IMR-90 (cell line): ENCODE measurements around the gene TMEM163. TPM values are rescaled to one million over a fixed set of nuclear protein-coding genes. Genes with fewer than 3 reads are reported as not detected.

Experiments
- ATAC-seq: fragments of 200-7000 bp; cut with Tn5 transposase; 2 replicates; pipeline ENCODE4 v1.9.1; 2020; ENCODE audit warnings: low read depth, mild to moderate bottlenecking, moderate library complexity
- BruUV-seq: library from RNA; stranded (reverse); fragments of 400-500 nt; replicated peaks from 2 replicates; lab custom pipeline; 2021; lab: Mats Ljungman, UMichigan
- CTCF ChIA-PET: fragments of 300-600 bp; formaldehyde crosslinking; extraction: SDS; loops from one replicate; lab custom pipeline; 2021; ENCODE audit warnings: antibody characterized with exemption; lab: Yijun Ruan, JAX
- POLR2A ChIA-PET: fragments of 300-600 bp; sonication (Branson Sonifier 250); formaldehyde crosslinking; loops from one replicate; lab custom pipeline; 2022; ENCODE audit warnings: antibody characterized with exemption; ENCODE audit not compliant: unreplicated experiment; lab: Charles Lee
- DNase-seq: peaks from one replicate; pipeline ENCODE4 v3.0.0; 2013
- H2AFZ ChIP-seq: replicated peaks from 2 replicates; pipeline ENCODE3; 2013; ENCODE audit warnings: low read length, mild to moderate bottlenecking; ENCODE audit not compliant: poor library complexity
- H2AK5ac ChIP-seq: 2 replicates; pipeline ENCODE4 v1.6.1; 2013; ENCODE audit warnings: low read depth, low read length, inconsistent platforms
- H2AK9ac ChIP-seq: replicated peaks from 2 replicates; pipeline ENCODE3; 2013; ENCODE audit warnings: mild to moderate bottlenecking, low read depth, low read length, moderate library complexity; ENCODE audit not compliant: poor library complexity
- H2BK120ac ChIP-seq: 2 replicates; pipeline ENCODE4 v1.6.1; 2013; ENCODE audit warnings: low read depth, low read length, inconsistent platforms
- H2BK15ac ChIP-seq: 3 replicates; pipeline ENCODE4 v1.6.1; 2013; ENCODE audit warnings: low read depth, low read length, inconsistent platforms
- H2BK20ac ChIP-seq: 2 replicates; pipeline ENCODE4 v1.6.1; 2013; ENCODE audit warnings: low read depth, mild to moderate bottlenecking, inconsistent platforms, low read length, moderate library complexity
- H2BK5ac ChIP-seq: 2 replicates; pipeline ENCODE4 v1.6.1; 2013; ENCODE audit warnings: mild to moderate bottlenecking, low read depth, low read length, inconsistent platforms; ENCODE audit not compliant: poor library complexity, severe bottlenecking
- H3K14ac ChIP-seq: replicated peaks from 2 replicates; pipeline ENCODE4 v1.6.1; 2013; ENCODE audit warnings: low read depth, low read length, inconsistent platforms
- H3K18ac ChIP-seq: 2 replicates; pipeline ENCODE4 v1.6.1; 2013; ENCODE audit warnings: low read depth, low read length, control low read depth
- H3K23ac ChIP-seq: 2 replicates; pipeline ENCODE4 v1.6.1; 2013; ENCODE audit warnings: low read depth, low read length, inconsistent platforms
- H3K27ac ChIP-seq: 2 replicates; pipeline ENCODE4 v1.5.1; 2013; ENCODE audit warnings: mild to moderate bottlenecking, control low read depth, low read length; ENCODE audit not compliant: insufficient read depth
- H3K27me3 ChIP-seq: 2 replicates; pipeline ENCODE4 v1.6.1; 2013; ENCODE audit warnings: low read length; ENCODE audit not compliant: control insufficient read depth, insufficient read depth
- H3K36me3 ChIP-seq: 2 replicates; pipeline ENCODE4 v1.6.1; 2013; ENCODE audit warnings: low read length, mixed read lengths; ENCODE audit not compliant: control insufficient read depth, insufficient read depth
- H3K4ac ChIP-seq: 2 replicates; pipeline ENCODE4 v1.6.1; 2013; ENCODE audit warnings: low read depth, low read length, inconsistent platforms
- H3K4me1 ChIP-seq: 2 replicates; pipeline ENCODE4 v1.6.1; 2013; ENCODE audit warnings: low read length, mixed read lengths; ENCODE audit not compliant: control insufficient read depth, insufficient read depth
- H3K4me2 ChIP-seq: 2 replicates; pipeline ENCODE4 v1.6.1; 2013; ENCODE audit warnings: low read depth, mild to moderate bottlenecking, control low read depth, low read length, moderate library complexity
- H3K4me3 ChIP-seq: 2 replicates; pipeline ENCODE4 v1.5.1; 2013; ENCODE audit warnings: low read depth, mild to moderate bottlenecking, control low read depth, low read length, moderate library complexity; ENCODE audit not compliant: insufficient read depth
- H3K56ac ChIP-seq: 2 replicates; pipeline ENCODE4 v1.6.1; 2013; ENCODE audit warnings: low read length, inconsistent platforms; ENCODE audit not compliant: insufficient read depth; ENCODE audit errors: extremely low read depth
- H3K79me1 ChIP-seq, 2 experiments: 2 replicates each; pipeline ENCODE4 v1.6.1; 2013; ENCODE audit warnings: low read length in 2 of 2, inconsistent platforms in 1 of 2, low read depth in 1 of 2
- H3K9ac ChIP-seq: 2 replicates; pipeline ENCODE4 v1.6.1; 2013; ENCODE audit warnings: low read depth, low read length, control low read depth
- H3K9me1 ChIP-seq: 2 replicates; pipeline ENCODE4 v1.6.1; 2013; ENCODE audit warnings: low read length, inconsistent platforms; ENCODE audit not compliant: insufficient read depth
- H3K9me3 ChIP-seq: 2 replicates; pipeline ENCODE4 v1.6.1; 2013; ENCODE audit warnings: low read length; ENCODE audit not compliant: control insufficient read depth, insufficient read depth
- H4K20me1 ChIP-seq: 2 replicates; pipeline ENCODE4 v1.6.1; 2013; ENCODE audit warnings: low read length, inconsistent platforms; ENCODE audit not compliant: insufficient read depth
- H4K5ac ChIP-seq: 2 replicates; pipeline ENCODE4 v1.6.1; 2013; ENCODE audit warnings: mild to moderate bottlenecking, low read depth, low read length, control low read depth
- H4K8ac ChIP-seq, 2 experiments: 2 replicates each; pipeline ENCODE4 v1.6.1; 2013; ENCODE audit warnings: low read depth in 2 of 2, low read length in 2 of 2, control low read depth in 1 of 2, inconsistent platforms in 1 of 2
- H4K91ac ChIP-seq: 2 replicates; pipeline ENCODE4 v1.6.1; 2013; ENCODE audit warnings: low read depth, low read length, inconsistent platforms; ENCODE audit not compliant: insufficient read depth
- BHLHE40 ChIP-seq: fragments of 150-350 bp; IDR thresholded peaks from 2 replicates; pipeline ENCODE4 v1.6.1; 2016; ENCODE audit warnings: mild to moderate bottlenecking, low read depth, low read length
- CEBPB ChIP-seq: IDR thresholded peaks from 2 replicates; pipeline ENCODE4 v1.6.1; 2012; ENCODE audit warnings: low read depth, low read length, improper control_type of control experiment
- CHD1 ChIP-seq: IDR thresholded peaks from 2 replicates; pipeline ENCODE4 v1.6.1; 2012; ENCODE audit warnings: low read depth, low read length, improper control_type of control experiment
- CTCF ChIP-seq: conservative IDR thresholded peaks from 2 replicates; pipeline ENCODE4 v1.5.1; 2012; ENCODE audit warnings: mild to moderate bottlenecking, low read depth, low read length, improper control_type of control experiment
- ELK1 ChIP-seq: fragments of 150-350 bp; IDR thresholded peaks from 2 replicates; pipeline ENCODE4 v1.6.1; 2016; ENCODE audit warnings: low read depth, mild to moderate bottlenecking, low read length, moderate library complexity, borderline replicate concordance
- FOS ChIP-seq: fragments of 150-350 bp; IDR thresholded peaks from 2 replicates; pipeline ENCODE4 v1.6.1; 2016; ENCODE audit warnings: low read depth, low read length
- MAFK ChIP-seq: IDR thresholded peaks from 2 replicates; pipeline ENCODE4 v1.6.1; 2012; ENCODE audit warnings: low read depth, low read length, improper control_type of control experiment
- MAZ ChIP-seq: IDR thresholded peaks from 2 replicates; pipeline ENCODE4 v1.6.1; 2012; ENCODE audit warnings: low read depth, mild to moderate bottlenecking, low read length, improper control_type of control experiment, moderate library complexity, borderline replicate concordance
- MXI1 ChIP-seq: IDR thresholded peaks from 2 replicates; pipeline ENCODE4 v1.6.1; 2012; ENCODE audit warnings: low read depth, mild to moderate bottlenecking, low read length, moderate library complexity, borderline replicate concordance
- NFE2L2 ChIP-seq: fragments of 150-350 bp; IDR thresholded peaks from 2 replicates; pipeline ENCODE4 v1.6.1; 2016; ENCODE audit warnings: low read depth, mild to moderate bottlenecking, low read length
- POLR2A ChIP-seq: IDR thresholded peaks from 2 replicates; pipeline ENCODE4 v1.6.1; 2012; ENCODE audit warnings: mild to moderate bottlenecking, low read depth, low read length
- RAD21 ChIP-seq: IDR thresholded peaks from 2 replicates; pipeline ENCODE4 v1.6.1; 2012; ENCODE audit warnings: low read length, improper control_type of control experiment
- RCOR1 ChIP-seq: IDR thresholded peaks from 2 replicates; pipeline ENCODE4 v1.6.1; 2012; ENCODE audit warnings: mild to moderate bottlenecking, low read length, improper control_type of control experiment; ENCODE audit not compliant: insufficient replicate concordance
- RFX5 ChIP-seq: IDR thresholded peaks from 2 replicates; pipeline ENCODE4 v1.8.0; 2012; ENCODE audit warnings: low read depth, mild to moderate bottlenecking, low read length, moderate library complexity
- SMC3 ChIP-seq: fragments of 150-350 bp; IDR thresholded peaks from 2 replicates; pipeline ENCODE4 v1.6.1; 2016; ENCODE audit warnings: low read depth, mild to moderate bottlenecking, antibody characterized with exemption, low read length, moderate library complexity
- USF2 ChIP-seq: fragments of 150-350 bp; IDR thresholded peaks from 2 replicates; pipeline ENCODE4 v1.6.1; 2017; ENCODE audit warnings: mild to moderate bottlenecking, antibody characterized with exemption, low read length, low read depth
- WGBS, 2 experiments: methylation state at CpG; one replicate each; pipeline versions ENCODE4 v1.1.5 to v1.1.7; 2013; ENCODE audit warnings: missing lambda C conversion rate in 2 of 2; ENCODE audit not compliant: insufficient read length in 1 of 2; ENCODE audit errors: extremely low coverage in 2 of 2; 5-methylcytosine and 5-hydroxymethylcytosine counted together
- dilution Hi-C: fragments of 300-500 bp; cut with HindIII; formaldehyde crosslinking; loops from one replicate; pipeline ENCODE4 v1.14.3; 2018; ENCODE audit warnings: low sequenced_read_pairs; ENCODE audit not compliant: unreplicated experiment
- in situ Hi-C: fragments of 300-500 bp; cut with MboI; formaldehyde crosslinking; loops from 3 replicates; pipeline ENCODE4 v1.14.3; 2019; ENCODE audit warnings: low sequenced_read_pairs, inconsistent platforms, mixed read lengths
- intact Hi-C: fragments of 100-400 bp; cut with micrococcal nuclease; formaldehyde crosslinking; loops from 2 replicates; pipeline ENCODE4 v1.10.0; 2022
- polyA plus RNA-seq, 3 experiments: library from polyadenylated mRNA; depleted of rRNA; stranded (reverse); fragments of >200 nt; gene quantifications; 2 replicates each; pipeline ENCODE4 v1.2.3, GENCODE V29; 2012; ENCODE audit warnings: low replicate concordance in 1 of 3
- total RNA-seq: library from RNA; depleted of rRNA; stranded (reverse); fragments of >200 nt; gene quantifications from 2 replicates; pipeline ENCODE4 v1.2.3, GENCODE V29; 2012

Gene TMEM163
- total and polyA plus RNA-seq, 2 of the 4 experiments (the other 2 are of a cell fraction) = not detected

DNA sequence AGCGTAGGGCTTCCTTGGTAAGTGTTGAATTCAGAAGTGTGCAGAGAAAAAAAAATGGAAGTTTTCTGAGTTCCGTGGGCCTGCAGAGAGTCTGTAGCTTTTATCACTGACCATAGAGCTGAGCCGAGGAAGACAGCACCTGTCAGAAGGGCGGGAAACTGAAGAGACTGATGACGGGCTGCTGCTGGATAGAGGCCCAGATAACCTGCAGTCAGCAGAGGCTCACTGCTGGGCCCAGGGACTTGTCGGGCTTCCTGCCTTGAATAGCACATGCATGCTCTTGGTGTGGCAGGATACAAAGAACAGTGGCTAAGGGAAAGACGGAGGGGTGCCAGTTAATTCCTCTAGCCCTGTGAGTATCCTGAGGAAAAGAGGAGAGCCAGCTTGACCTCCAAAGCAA, 298.5 kb downstream of the TMEM163 start:
- DNase-seq (no peak), ATAC-seq (no peak)
- no peak overlapping the region for H3K4me2 ChIP-seq
- H3K36me3 ChIP-seq = peaks cover 29% of the 10 kb centered on the region
- H3K27ac ChIP-seq = no peak overlapping the region
- in situ Hi-C loops (loop anchor here (25.0 kb wide), 1 partner anchor 533 kb away; no protein-coding TSS in a partner anchor), intact Hi-C loops (no loop called here), dilution Hi-C loops (no loop called here)
- H4K5ac ChIP-seq = no peak overlapping the region
- H3K4ac ChIP-seq = no peak overlapping the region
- no peak overlapping the region for H4K8ac ChIP-seq
- H3K9ac ChIP-seq = no peak overlapping the region
- 88% methylated on average over 2 of the region's 7 CpGs; no CpG with 5 or more reads in 1 of the 2 experiments for WGBS, 2 experiments
- no peaks in the 10 kb centered on the region; the same call in 1 of the 2 replicates for H4K20me1 ChIP-seq
- peaks cover 12% of the 10 kb centered on the region for H3K9me1 ChIP-seq
- H2BK120ac ChIP-seq = no peak overlapping the region
- POLR2A ChIA-PET = interaction anchor here (0.5 kb wide), 1 partner anchor 13 kb away, joined by 4 read pairs; no protein-coding TSS in a partner anchor
- no peak overlapping the region for H3K23ac ChIP-seq
- no peak overlapping the region for H2BK20ac ChIP-seq
- H3K4me3 ChIP-seq = no peak overlapping the region
- H2AFZ ChIP-seq = no peak overlapping the region
- no peak overlapping the region for H2BK5ac ChIP-seq
- no peaks in the 10 kb centered on the region for H3K9me3 ChIP-seq
- H2AK5ac ChIP-seq = no peak overlapping the region
- no peaks in the 10 kb centered on the region for H3K27me3 ChIP-seq
- H3K79me1 ChIP-seq = peaks cover 0 to 30% of the 10 kb centered on the region in 2 experiments; a peak in 3 of 4 replicates
- peaks cover 2% of the 10 kb centered on the region for H3K4me1 ChIP-seq
- TF ChIP-seq CEBPB = no peak
- no peak for TF ChIP-seq MAZ
- no peak for TF ChIP-seq RAD21
- no peak for TF ChIP-seq MXI1
- no peak for TF ChIP-seq SMC3
- no peak for TF ChIP-seq MAFK
- TF ChIP-seq BHLHE40 = no peak
- no peak for TF ChIP-seq RFX5
- no peak for TF ChIP-seq USF2
- no peak for TF ChIP-seq POLR2A
- TF ChIP-seq CHD1 = no peak
- no peak for TF ChIP-seq FOS
- TF ChIP-seq ELK1 = no peak
- no peak for TF ChIP-seq CTCF
- no peak for TF ChIP-seq RCOR1
- no peak for TF ChIP-seq NFE2L2
- H2AK9ac ChIP-seq = no peak overlapping the region
- no peak overlapping the region for H4K91ac ChIP-seq
- no peak overlapping the region for H3K14ac ChIP-seq
- H3K18ac ChIP-seq = no peak overlapping the region
- CTCF ChIA-PET = interaction anchor here (1.5 to 2.4 kb wide), 2 partner anchors 8 to 31 kb away, joined by 4 to 9 read pairs; no protein-coding TSS in a partner anchor
- no peak overlapping the region for H3K56ac ChIP-seq
- no peak overlapping the region for H2BK15ac ChIP-seq
- BruUV-seq = no TSS peak
